CD4-positive, alpha-beta T cell treated with Interleukin-6 for 4 hours (primary cell): ENCODE results near the gene ST3GAL3.
A peak's percentile ranks its signal among the peaks of the same experiment; 100 is the strongest.

Experiments used
- DNase-seq: peaks from one replicate; pipeline ENCODE4 v3.0.0-alpha.2; 2020; ENCODE audit warnings: mixed read lengths

Gene ST3GAL3

DNA sequence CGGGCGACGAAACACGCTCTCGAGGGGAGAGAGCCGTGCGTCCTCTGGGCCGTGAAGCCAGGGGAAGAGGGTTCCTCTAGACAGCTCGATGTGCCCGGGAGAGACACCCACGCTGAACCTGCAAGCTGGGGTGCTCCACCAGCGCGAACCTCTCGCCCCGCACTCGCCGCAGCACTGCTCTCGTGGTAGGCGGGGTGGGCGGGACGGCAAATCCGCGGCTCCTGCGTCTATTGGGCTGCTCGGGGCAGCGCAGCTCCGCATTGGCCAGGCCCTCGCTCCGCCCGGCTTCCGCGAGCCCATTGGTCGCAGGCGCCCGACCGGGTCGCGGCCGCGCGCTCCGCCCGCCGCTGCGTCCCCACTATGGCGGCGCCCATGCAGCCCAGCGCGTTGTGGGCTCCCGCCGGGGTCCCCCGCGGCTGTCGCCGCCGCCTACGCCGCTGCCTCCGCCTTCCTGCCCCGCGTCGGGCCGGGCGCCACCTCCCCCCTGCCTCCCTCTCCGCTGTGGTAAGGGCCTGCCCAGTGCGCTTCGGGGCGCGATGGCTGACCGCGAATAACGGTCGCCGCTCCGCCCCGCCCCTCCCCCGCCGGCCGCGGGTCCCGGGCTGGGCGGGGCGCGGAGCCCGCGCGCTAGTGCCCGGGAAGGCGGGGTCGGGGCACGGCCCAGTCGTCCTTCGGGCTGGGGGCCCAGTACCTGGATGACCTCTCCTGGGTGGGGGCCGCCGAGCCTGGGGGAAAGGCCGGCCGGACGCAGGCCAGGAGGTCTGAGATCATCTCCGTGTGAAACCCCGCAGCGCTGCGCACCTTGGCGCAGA, at the start of gene ST3GAL3:
Gene ST3GAL3 (plus strand): TSS at position 347 of the 812 bp plus-strand sequence. CDS start 28,727 bp downstream, outside the sequence.
- peak; percentile 92 for DNase-seq

GRCh38 chr1:43659212-43660166, 47.8 kb upstream of the ST3GAL3 start:
- no peak for DNase-seq

GRCh38 chr1:43660355-43660754, 47.0 kb upstream of the ST3GAL3 start:
- DNase-seq, result no peak

- no peak for DNase-seq
Measured at GRCh38 chr1:43664369-43664768, 43.0 kb upstream of the ST3GAL3 start.

- no peak for DNase-seq
Measured at GRCh38 chr1:43666608-43667007, 40.7 kb upstream of the ST3GAL3 start.

- no peak for DNase-seq
Measured at GRCh38 chr1:43668956-43669355, 38.4 kb upstream of the ST3GAL3 start.

- DNase-seq, result no peak
Measured at GRCh38 chr1:43669878-43670277, 37.5 kb upstream of the ST3GAL3 start.

DNA sequence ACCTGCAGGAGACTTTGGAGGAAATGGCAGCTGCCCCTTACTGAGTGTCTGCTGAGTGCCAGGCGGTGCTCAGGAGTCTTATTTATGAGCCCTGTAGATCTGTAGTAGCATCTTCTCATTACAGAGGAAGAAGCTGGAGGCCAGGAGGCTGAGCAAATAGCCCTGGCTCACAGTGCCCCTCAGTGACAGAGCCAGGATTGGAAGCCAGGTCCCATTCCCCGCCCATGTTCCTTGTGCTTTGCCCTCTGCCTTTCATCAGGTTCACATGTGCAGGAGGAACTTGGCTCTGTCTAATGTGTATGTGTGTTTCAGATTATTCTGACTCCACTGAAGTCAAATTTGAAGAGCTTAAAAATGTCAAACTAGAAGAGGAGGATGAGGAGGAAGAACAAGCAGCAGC, 36.1 kb upstream of the ST3GAL3 start:
- no peak for DNase-seq

DNA sequence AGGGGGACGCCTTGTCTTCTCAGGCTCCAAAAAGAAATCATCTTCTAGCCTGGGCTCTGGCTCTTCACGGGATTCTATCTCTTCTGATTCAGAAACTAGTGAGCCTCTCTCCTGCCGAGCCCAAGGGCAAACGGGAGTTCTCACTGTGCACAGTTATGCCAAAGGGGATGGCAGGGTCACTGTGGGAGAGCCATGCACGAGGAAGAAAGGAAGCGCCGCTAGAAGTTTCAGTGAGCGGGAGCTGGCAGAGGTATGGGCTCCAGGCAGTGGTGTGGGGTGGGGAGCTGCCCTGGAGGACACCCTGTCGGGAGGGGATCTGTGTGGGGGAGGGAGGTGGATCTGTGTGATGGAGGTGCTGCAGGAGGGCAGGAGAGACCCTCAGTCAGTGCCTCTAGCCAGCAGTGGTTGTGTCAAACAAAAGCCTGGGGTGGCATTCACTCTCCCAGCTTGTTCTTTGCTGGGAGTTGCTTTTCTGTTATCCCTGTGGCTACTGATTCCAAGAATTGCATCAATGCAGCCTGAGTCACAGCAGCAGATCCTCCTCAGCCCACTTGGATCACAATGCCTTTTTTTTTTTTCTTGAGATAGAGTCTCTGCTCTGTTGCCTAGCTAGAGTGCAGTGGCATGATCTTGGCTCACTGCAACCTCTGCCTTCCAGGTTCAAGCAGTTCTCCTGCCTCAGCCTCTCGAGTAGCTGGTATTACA, 35.6 kb upstream of the ST3GAL3 start:
- no peak for DNase-seq

GRCh38 chr1:43673261-43673660, 34.1 kb upstream of the ST3GAL3 start:
- no peak for DNase-seq

DNA sequence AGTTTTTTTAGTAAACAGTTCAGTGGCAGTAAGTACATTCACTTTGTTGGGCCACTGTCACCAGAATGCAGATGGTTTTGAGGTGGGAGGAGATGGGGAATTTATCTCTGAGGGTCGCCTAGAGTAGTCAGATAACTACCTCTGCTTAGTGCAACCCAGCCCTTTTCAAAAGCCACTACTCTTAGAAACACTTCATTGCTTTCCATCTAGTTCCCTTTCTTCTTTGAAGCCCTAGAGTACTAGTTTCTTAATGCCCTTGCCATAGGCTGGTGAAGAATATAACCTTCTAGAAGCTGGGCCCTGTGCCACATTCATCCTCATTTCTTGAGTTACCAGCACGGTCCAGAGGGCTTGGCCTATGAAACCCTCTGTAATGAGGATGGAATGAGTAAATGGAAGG, 28.4 kb upstream of the ST3GAL3 start:
- no peak for DNase-seq

DNA sequence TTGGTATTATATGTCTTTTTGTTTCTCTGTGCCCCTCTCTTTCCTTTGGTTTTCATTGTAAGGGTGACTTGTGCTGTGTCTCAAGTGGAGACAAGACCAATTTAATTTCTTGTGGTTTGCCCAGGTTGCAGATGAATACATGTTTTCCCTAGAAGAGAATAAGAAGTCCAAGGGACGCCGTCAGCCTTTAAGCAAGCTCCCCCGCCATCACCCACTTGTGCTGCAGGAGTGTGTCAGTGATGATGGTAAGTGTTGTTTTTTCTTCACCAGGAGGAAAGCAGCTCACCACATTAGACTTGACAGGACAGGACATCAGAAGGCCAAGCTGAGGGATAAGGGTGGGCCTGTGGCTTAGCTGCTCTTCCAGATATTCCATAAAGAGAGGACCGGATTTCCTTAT, 23.8 kb upstream of the ST3GAL3 start:
- no peak for DNase-seq

DNA sequence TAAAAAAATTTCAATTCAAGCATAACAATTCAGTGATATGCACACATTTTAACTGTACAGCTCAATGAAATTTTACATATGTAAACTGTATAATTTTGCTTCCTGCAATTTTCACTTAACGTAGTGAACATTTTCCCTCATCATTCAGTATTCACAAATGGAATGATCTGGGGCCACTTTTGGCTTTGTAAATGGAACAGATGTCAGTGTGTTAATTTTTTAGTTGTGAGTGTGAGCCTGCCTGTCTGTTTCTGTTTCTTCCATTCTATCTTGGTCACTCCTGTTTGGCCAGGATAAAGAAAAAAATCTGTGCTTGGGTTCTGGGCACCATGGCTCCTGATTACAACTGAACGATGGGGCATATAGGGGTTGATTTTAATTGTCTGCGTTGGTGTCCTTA, 20.5 kb upstream of the ST3GAL3 start:
- no peak for DNase-seq

DNA sequence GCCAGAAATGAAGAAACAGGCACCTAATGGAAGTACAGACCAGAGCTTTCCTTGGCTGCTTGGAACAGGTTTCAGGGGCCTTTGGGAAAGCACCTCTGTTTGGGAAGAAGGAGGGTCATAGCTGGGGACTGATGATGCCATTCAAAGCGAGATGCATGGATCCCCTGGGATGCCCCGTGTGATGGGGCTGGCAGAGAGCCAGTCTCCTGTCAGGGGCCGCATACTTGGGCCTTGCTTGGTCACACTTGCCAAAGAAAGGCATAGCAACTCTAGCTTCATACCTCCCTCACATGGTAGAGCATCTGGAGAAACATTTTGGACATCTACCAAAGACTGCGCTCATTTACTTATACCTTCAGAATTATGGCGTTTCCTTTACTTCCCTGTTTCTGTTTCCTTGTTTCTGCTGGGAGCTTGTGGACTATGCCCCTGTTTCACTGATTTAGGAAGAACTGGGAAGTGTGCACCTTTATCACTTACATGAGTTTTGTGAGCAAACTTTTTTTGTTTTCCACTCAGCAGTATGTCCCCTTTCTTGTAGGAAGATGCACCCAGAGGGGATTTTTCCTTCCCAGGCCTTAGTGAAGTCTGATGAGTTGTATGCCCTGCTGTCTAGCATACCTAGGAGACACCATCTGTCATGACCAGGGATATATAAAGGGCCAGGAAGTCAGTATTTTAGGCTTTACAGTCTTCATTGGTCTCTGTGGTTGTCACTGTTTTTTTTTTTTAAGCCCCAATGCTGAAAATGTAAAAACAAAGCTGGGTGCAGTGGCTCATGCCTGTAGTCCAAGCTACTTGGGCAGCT, 19.8 kb upstream of the ST3GAL3 start:
- DNase-seq, result no peak

DNA sequence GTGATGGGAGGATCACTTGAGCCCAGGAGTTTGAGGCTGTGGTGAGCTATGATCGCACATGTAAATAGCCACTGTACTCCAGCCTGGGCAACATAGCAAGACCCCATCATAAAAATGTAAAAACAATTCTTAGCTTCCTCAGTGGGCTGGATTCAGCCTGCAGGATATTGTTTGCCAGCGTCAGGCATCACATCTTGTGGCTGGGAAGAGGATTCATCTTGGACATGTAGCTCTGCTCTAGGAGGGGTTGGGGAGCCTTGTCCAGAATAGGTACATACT, 19.3 kb upstream of the ST3GAL3 start:
- no peak for DNase-seq

DNA sequence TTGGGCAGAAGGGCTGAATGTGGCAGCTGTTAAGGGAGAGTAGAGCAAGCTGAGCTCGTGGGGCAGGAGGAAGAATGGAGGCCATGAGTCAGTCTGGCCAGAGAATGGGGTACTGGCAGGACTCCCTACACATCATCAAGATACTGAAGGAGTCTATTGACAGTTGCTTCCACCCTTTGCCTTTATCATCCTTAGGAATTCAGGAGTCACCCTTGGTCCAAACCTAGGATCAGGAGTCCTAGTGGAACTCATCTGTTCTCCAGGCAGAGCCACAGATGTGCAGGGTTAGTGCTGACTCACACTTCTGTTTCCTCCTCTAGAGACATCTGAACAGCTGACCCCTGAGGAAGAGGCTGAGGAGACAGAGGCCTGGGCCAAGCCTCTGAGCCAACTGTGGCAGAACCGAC, 18.7 kb upstream of the ST3GAL3 start:
- no peak for DNase-seq

DNA sequence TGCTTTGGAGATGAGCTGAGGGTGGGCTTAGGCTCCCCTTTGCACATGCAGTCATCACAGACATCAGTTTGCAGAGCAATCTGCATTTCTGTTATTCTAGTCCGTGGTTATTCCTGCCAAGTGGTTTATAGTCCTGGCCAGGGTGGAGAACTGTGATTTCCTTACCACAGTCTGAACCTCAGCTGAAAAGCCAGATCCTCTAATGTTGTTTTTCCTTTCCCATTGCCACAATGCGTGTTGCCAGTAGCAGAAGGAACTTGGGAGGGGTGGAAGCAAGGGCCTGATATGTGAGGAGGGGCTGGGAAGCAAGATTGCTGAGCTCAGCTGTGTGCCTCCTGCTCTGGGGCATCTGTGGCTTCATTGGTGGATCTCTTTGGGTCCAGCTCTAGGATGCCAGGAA, 18.0 kb upstream of the ST3GAL3 start:
- no peak for DNase-seq

- no peak for DNase-seq
Measured at GRCh38 chr1:43691871-43692815, 15.2 kb upstream of the ST3GAL3 start.

- no peak for DNase-seq
Measured at GRCh38 chr1:43693371-43693770, 14.0 kb upstream of the ST3GAL3 start.

- no peak for DNase-seq
Measured at GRCh38 chr1:43699281-43699680, 8.1 kb upstream of the ST3GAL3 start.

DNA sequence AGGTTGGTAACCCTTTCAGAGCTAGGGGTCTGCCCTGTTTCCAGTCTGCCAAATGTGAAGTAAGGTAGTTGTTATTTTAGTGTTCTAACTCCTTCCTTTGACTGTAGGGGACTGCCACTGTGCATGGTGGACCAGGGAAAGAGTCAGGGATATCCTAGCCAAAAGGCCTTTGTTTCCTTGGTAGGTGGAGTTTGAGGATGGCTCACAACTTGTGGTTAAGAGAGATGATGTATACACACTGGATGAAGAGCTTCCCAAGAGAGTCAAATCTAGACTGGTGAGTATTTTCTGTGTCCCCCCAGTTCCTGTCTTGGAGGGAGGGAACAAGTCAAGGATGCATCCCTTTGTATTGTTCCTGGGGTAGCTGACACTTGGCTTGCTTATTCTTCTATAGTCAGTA, 3.5 kb upstream of the ST3GAL3 start:
- no peak for DNase-seq
